Epithelial cell of proximal tubule (primary cell): ENCODE measurements around the gene CLCF1. TPM values are rescaled to one million over a fixed set of nuclear protein-coding genes. Genes with fewer than 3 reads are reported as not detected.

ENCODE experiments used
- DNase-seq: peaks from one replicate; pipeline ENCODE4 v3.0.0-alpha.2; 2011; ENCODE audit warnings: low read depth
- H3K4me3 ChIP-seq: 2 replicates; pipeline ENCODE4 v1.5.1; 2011; ENCODE audit warnings: low read depth, mild to moderate bottlenecking, low read length
- total RNA-seq: library from RNA; depleted of rRNA; stranded (reverse); fragments of >200 nt; gene quantifications from 2 replicates; pipeline ENCODE4 v1.2.3, GENCODE V29; 2015
- TF ChIP-seq, protein P1 (sequence below): conservative IDR thresholded peaks from 2 replicates; pipeline ENCODE4 v1.5.1; 2012; ENCODE audit warnings: low read depth, mild to moderate bottlenecking, low read length

Gene CLCF1
- total RNA-seq, 1 donor from 2014 or later: 44.6 TPM

GRCh38 chr11:67317888-67318555 is 55.4 kb downstream of the CLCF1 start:
- DNase-seq: no peak
- peak overlapping the region; percentile 97 for H3K4me3 ChIP-seq
- TF ChIP-seq, protein P1, sequence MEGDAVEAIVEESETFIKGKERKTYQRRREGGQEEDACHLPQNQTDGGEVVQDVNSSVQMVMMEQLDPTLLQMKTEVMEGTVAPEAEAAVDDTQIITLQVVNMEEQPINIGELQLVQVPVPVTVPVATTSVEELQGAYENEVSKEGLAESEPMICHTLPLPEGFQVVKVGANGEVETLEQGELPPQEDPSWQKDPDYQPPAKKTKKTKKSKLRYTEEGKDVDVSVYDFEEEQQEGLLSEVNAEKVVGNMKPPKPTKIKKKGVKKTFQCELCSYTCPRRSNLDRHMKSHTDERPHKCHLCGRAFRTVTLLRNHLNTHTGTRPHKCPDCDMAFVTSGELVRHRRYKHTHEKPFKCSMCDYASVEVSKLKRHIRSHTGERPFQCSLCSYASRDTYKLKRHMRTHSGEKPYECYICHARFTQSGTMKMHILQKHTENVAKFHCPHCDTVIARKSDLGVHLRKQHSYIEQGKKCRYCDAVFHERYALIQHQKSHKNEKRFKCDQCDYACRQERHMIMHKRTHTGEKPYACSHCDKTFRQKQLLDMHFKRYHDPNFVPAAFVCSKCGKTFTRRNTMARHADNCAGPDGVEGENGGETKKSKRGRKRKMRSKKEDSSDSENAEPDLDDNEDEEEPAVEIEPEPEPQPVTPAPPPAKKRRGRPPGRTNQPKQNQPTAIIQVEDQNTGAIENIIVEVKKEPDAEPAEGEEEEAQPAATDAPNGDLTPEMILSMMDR: no peak

DNA sequence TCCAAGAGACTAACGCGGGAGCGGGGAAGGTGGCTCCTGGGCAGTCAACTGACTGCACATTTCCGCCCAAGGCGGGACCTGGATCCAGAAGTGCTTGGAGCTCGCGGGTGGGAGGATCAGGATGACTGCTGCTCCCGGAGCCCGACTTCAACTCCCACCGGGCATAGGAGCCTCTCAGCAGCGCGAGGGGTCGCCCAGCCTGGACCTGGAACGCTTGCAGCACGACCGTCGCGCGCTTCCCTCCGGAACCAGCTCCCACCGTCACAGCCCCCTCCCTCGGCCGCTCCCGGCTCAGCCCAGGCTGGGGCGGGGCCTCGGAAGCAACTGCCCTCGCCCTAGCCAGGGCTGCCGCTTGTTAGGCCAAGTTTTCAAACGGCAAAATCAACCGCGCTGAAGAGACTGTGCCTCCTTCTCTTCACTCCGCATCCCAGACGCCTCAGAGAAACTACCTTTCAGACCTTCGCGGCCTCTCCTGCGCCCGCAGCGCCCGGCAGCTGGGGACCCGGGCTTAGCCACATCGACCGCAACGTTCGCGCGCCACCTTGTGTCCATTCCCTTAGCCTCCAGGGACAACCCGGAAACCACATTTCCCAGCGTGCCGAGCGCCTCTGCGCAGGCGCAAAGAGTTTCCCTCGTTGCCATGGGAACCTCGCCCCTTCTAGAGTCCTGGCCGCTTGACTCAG is 56.1 kb downstream of the CLCF1 start:
- H3K4me3 ChIP-seq: peak overlapping the region; percentile 97
- DNase-seq: peak; percentile 42
- TF ChIP-seq, protein P1: peak; percentile 86

DNA sequence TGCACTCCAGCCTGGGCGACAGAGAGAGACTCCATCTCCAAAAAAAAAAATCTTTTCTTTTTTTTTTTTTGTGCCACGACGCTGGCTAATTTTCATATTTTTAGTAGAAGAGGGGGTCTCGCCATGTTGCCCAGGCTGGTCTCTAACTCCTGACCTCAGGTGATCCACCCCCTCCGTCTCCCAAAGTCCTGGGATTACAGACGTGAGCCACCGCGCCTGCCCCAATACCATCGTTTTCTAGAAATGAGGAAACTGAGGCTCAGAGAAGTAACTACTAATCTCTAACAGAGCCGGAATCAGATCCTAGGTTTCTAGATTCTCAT is 56.6 kb downstream of the CLCF1 start:
- no peak for DNase-seq
- TF ChIP-seq, protein P1: no peak
- peak overlapping the region; percentile 97 for H3K4me3 ChIP-seq

DNA sequence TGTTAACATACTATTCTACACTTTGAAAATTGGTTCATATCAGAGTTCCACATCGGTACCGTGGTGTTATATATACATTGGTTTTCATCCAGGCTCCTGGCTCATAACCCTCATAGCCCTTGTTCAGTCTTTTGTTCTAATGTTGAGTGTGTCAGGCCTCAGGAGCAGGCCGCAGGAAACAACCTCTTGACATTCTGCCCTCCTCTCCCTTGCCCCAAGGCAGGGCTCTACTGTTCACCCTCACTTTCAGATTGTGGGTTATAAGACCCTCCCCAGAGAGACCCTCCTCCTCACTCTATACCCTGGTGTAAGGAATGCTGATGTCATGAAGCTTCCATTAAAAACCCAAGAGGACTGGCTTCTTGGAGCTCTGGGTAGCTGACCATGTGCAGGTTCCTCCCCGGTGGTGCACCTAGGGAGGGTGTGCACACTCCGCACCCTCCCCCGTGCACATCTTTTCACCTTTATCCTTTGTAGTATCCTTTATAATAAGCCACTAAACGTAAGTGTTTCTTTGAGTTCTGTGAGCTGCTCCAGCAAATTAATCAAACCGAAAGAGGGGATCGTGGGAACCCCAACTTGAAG is 58.0 kb downstream of the CLCF1 start:
- no peak for DNase-seq
- H3K4me3 ChIP-seq: no peak overlapping the region
- TF ChIP-seq, protein P1: no peak

- H3K4me3 ChIP-seq: no peak overlapping the region
- TF ChIP-seq, protein P1: no peak
- no peak for DNase-seq
Observed at GRCh38 chr11:67314218-67314617, 59.2 kb downstream of the CLCF1 start.

Other genes with a start within 250 kb of the CLCF1 start
- gene GRK2, start 107.1 kb downstream of the CLCF1 start, total RNA-seq: 46.8 and 66.4 TPM in 2 replicates
- 31.6 and 32.3 TPM in 2 replicates for gene ANKRD13D, start 84.3 kb downstream of the CLCF1 start, total RNA-seq
- 28.4 and 30.4 TPM in 2 replicates for gene SSH3, start 70.1 kb downstream of the CLCF1 start, total RNA-seq
- gene POLD4, start 20.1 kb downstream of the CLCF1 start, total RNA-seq: 68.1 and 174 TPM in 2 replicates
- gene RAD9A, start 18.4 kb upstream of the CLCF1 start, total RNA-seq: 13.9 and 20.9 TPM in 2 replicates
- 359 and 365 TPM in 2 replicates for gene PPP1CA, start 28.3 kb upstream of the CLCF1 start, total RNA-seq
- 0.14 and 0.17 TPM in 2 replicates for gene TBC1D10C, start 30.5 kb upstream of the CLCF1 start, total RNA-seq
- gene CARNS1, start 42.1 kb upstream of the CLCF1 start, total RNA-seq: 0.07 and 0.23 TPM in 2 replicates
- 64.1 and 72.9 TPM in 2 replicates for gene RPS6KB2, start 54.9 kb upstream of the CLCF1 start, total RNA-seq
- 1.5 and 3.6 TPM in 2 replicates for gene PTPRCAP, start 64.1 kb upstream of the CLCF1 start, total RNA-seq
- 88.8 and 137 TPM in 2 replicates for gene CORO1B, start 69.9 kb upstream of the CLCF1 start, total RNA-seq
- not detected in 2 replicates for gene GPR152, start 79.1 kb upstream of the CLCF1 start, total RNA-seq
- not detected in 2 replicates for gene CABP4, start 81.8 kb upstream of the CLCF1 start, total RNA-seq
- 26.1 and 74.0 TPM in 2 replicates for gene TMEM134, start 95.7 kb upstream of the CLCF1 start, total RNA-seq
- gene AIP, start 109.4 kb upstream of the CLCF1 start, total RNA-seq: 62.0 and 63.4 TPM in 2 replicates
- gene PITPNM1, start 131.8 kb upstream of the CLCF1 start, total RNA-seq: 58.9 and 74.1 TPM in 2 replicates
- 129 and 165 TPM in 2 replicates for gene CDK2AP2, start 134.6 kb upstream of the CLCF1 start, total RNA-seq
- not detected in 2 replicates for gene CABP2, start 149.8 kb upstream of the CLCF1 start, total RNA-seq
- 2,620 and 3,355 TPM in 2 replicates for gene GSTP1, start 210.2 kb upstream of the CLCF1 start, total RNA-seq
- 226 and 258 TPM in 2 replicates for gene NDUFV1, start 233.3 kb upstream of the CLCF1 start, total RNA-seq